ENCODE measurements around the gene SAMD5. TPM values are rescaled to one million over a fixed set of nuclear protein-coding genes. Genes with fewer than 3 reads are reported as not detected.

SAMD5 gene
- total RNA-seq, 1 experiment from 2014 or later: 0.04 TPM

- Histone ChIP-seq H2BK20ac (ENCODE audit: low read depth, low read length, poor library complexity, severe bottlenecking) (no peak overlapping the region), H3K4ac (ENCODE audit: low read depth, low read length) (no peak overlapping the region), H3K18ac (ENCODE audit: insufficient read length, low read depth, low read length) (no peak overlapping the region), H4K8ac (replicated peaks; ENCODE audit: insufficient read length, low read depth, low read length) (no peak overlapping the region), H3K79me2 (ENCODE audit: insufficient read depth, low read length) (no peaks in the 10 kb centered on the region), H3K9ac (ENCODE audit: extremely low read depth, insufficient read length, low read length) (no peak overlapping the region), H4K5ac (ENCODE audit: insufficient read length, low read depth, low read length) (no peak overlapping the region), H4K91ac (ENCODE audit: insufficient read length, low read depth, low read length) (no peak overlapping the region), H2BK5ac (ENCODE audit: insufficient read length, low read length) (no peak overlapping the region), H3K4me2 (ENCODE audit: insufficient read depth, insufficient read length, low read length) (no peak overlapping the region), H3K9me3 (ENCODE audit: control insufficient read depth, low read depth, low read length) (no peaks in the 10 kb centered on the region), H3K27ac (ENCODE audit: insufficient read length, low read depth, low read length) (no peak overlapping the region), H3K56ac (ENCODE audit: insufficient read length, low read depth, low read length) (no peak overlapping the region), H2BK15ac (ENCODE audit: low read depth, low read length) (no peak overlapping the region), H2BK12ac (ENCODE audit: insufficient read length, low read depth, low read length) (no peak overlapping the region), H3T11ph (ENCODE audit: low read length) (no peak overlapping the region), H2AFZ (ENCODE audit: low read length) (no peak overlapping the region), H3K23me2 (ENCODE audit: insufficient read length, low read depth, low read length, poor library complexity, severe bottlenecking) (no peaks in the 10 kb centered on the region), H4K20me1 (ENCODE audit: control insufficient read depth, insufficient read depth, insufficient read length) (no peaks in the 10 kb centered on the region), H3K23ac (ENCODE audit: insufficient read length, low read depth, low read length) (no peak overlapping the region), H2BK120ac (ENCODE audit: low read depth, low read length, poor library complexity, severe bottlenecking) (no peak overlapping the region), H3K4me1 (ENCODE audit: insufficient read depth, low read length) (no peaks in the 10 kb centered on the region; the same call in 1 of the 2 replicates), H2AK5ac (ENCODE audit: insufficient read length, low read length) (no peak overlapping the region), H3K79me1 (ENCODE audit: insufficient read depth, low read depth, low read length, poor library complexity, severe bottlenecking) (no peaks in the 10 kb centered on the region), H3K14ac (ENCODE audit: insufficient read depth, low read length) (no peak overlapping the region), H3K27me3 (ENCODE audit: insufficient read depth, low read length) (no peaks in the 10 kb centered on the region)
- Mint-ChIP-seq H3K36me3 (ENCODE audit: insufficient read depth in 1 of 3, low read depth in 3 of 3) (peaks cover 0 to 11% (median 0%) of the 10 kb centered on the region in 3 experiments; a peak in 2 of 7 replicates), H3K4me1 (peaks cover 5 to 7% of the 10 kb centered on the region in 2 experiments), H3K4me3 (no peak overlapping the region), H3K27me3 (ENCODE audit: low read depth) (no peaks in the 10 kb centered on the region), H3K27ac (no peak overlapping the region), H3K9me3 (peaks cover 6 to 14% of the 10 kb centered on the region in 2 experiments)
- no CpG with 5 or more reads among the region's 1 CpG for WGBS (ENCODE audit: extremely low coverage, insufficient read length, low lambda C conversion rate)
- DNase-seq: no peak
- TF ChIP-seq, protein P1, sequence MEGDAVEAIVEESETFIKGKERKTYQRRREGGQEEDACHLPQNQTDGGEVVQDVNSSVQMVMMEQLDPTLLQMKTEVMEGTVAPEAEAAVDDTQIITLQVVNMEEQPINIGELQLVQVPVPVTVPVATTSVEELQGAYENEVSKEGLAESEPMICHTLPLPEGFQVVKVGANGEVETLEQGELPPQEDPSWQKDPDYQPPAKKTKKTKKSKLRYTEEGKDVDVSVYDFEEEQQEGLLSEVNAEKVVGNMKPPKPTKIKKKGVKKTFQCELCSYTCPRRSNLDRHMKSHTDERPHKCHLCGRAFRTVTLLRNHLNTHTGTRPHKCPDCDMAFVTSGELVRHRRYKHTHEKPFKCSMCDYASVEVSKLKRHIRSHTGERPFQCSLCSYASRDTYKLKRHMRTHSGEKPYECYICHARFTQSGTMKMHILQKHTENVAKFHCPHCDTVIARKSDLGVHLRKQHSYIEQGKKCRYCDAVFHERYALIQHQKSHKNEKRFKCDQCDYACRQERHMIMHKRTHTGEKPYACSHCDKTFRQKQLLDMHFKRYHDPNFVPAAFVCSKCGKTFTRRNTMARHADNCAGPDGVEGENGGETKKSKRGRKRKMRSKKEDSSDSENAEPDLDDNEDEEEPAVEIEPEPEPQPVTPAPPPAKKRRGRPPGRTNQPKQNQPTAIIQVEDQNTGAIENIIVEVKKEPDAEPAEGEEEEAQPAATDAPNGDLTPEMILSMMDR (conservative IDR thresholded peaks at IDR 0.05): no peak
These were observed 48.7 kb upstream of the SAMD5 start for GRCh38 chr6:147459780-147460179.
